ENCODE results near the gene DMXL1.

GRCh38 chr5:119031905-119032304 lies 39.0 kb upstream of the DMXL1 start:
- TF ChIP-seq SUZ12 (IDR thresholded peaks at IDR 0.05; ENCODE audit: extremely low read depth, insufficient read depth, insufficient read length) (no peak), YY1 (IDR thresholded peaks at IDR 0.05; ENCODE audit: insufficient read depth, insufficient read length) (no peak)

Data from NT2/D1 (cell line).